ENCODE measurements around the gene PRRT1.
A peak's percentile ranks its signal among the peaks of the same experiment; 100 is the strongest.

PRRT1 gene

DNA sequence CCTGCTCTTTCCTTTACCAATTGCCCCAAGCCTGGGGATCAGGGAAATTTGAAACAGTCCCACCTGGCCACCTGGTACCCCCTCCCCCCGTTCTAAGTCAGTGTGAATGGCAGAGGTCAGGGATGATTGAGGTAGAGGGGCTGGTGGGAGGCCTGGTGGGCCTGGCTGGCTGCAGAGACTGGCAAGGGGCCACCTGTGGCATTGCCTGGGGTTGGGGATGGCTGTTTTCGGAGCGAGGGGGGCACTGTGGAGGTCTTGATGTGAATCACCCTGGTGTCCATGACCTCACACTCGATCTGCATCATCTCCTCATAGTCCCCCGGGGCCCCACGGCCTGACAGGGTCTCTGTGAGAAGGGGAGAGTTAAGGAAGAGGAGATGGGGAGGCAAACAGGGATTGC lies 36.1 kb downstream of the PRRT1 start:
- no peak for DNase-seq

DNA sequence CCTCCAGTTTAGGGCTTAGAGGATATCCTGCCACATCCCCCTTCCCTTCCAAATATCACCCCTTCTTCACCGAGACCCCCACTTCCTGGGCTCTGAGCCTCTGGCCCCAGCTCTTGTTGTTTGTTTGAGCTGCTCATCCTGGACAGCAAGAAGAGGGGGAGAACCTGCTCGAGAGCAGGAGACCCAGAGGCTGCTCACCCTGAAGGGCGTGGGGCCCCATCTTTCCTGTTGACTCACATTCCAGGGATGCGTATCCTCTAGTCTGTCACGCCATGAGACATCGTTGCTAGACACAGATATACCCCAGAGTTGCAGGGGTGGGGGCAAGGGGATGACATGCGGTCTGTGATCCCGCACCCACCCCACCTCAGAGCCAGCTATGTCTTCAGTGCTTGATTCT lies 36.9 kb downstream of the PRRT1 start:
- DNase-seq, result no peak

DNA sequence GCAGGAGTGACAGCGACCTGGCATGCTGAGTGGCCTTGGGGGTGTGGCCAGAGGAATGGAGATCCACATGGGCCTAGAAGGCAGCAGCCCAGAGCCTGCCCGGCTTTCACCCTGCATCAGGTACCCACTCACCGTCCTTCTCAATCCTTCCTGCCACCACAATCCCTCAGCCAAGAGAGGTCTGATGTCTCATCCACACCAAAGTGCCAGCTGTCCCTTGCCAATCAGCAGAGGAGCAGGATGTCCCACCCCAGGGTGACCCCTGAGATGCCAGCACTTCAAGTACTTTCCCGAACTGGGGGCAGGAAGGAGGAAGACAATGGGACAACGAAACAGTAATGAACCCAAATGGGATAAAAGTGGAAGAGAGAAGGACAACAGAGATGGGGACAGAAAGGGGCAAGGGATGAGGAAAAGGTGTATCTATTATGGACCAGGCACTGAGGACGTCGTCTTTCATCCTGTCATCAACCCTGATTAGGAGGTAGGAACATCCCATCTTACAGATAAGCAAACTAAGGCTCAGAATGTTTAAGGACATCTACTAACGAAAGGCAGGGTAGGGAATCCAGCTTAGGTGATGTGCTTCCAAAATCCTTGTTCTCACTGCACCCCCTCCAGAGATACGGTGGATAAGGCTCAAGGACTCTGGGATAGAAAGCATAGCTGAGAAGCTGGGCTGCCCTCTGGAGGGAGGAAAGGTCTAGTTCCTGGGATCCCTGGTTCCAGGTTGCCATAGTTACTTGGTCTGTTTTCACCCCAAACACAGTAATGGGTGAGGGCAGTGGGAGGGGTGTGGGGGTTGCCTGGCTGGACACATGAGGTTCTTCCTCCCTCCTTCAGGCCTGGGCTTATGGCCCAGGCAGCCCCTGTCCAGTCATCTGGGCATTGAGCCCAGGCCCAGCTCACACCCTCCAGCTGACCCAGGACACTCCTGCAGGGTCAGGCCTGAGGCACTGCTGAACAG lies 38.1 kb downstream of the PRRT1 start:
- DNase-seq, result peak; percentile 18

DNA sequence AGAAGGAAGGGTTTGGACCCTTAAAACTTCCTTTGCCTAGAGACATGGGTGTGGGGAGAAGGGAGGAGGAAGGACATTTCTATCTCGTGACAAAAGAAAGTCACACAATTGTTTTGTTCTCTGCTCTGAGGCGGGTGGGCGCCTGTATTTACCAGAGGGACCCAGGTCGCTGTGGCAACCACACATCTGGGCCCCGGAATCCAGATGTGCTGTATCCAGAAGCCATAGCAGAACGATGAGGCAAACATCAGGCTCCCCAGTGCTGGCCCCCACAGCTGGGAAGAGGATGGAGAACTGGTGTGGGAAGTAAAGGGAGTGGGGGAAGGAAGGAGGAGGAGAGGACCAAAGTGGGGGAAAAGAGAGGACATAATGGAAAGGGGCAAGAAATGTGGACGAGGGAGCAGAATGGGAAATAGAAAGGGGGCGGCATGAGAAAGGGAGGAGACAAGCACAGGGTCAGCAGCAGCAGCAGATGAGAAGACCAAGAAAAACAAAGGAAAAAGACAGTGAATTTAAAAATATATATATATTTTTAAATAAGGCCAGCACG lies 39.2 kb downstream of the PRRT1 start:
- DNase-seq, result no peak

DNA sequence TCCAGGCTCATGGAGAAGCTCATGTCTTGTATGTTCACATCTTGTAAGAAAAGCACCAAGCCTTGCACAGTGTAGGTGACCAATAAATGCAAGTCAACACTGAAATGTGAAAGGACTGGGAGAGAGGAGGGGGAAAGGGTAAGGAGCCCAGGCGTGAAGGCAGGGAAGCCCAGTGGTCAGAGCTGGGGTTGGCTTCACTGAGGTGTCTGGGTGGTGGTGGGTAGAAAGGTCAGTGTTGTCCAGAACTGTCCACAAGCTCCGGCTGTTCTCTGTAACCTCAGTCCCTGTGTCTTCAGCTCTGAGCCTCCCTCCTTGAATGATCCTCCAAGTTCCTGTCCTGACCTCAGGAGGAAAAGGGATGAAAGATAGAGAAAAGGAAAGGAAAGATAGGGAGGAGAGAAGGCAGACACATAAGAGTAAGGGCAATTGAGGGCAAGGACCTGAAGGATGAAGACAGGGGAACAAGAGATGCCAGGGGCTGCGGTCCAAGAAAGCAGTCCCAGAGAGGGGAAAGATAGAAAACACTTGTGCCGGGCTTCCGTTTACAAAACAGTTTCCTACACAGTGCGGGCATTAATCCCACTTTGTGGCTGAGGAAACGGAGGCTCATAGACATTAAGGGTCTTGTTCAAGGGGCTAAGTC lies 40.2 kb downstream of the PRRT1 start:
- DNase-seq, result no peak

DNA sequence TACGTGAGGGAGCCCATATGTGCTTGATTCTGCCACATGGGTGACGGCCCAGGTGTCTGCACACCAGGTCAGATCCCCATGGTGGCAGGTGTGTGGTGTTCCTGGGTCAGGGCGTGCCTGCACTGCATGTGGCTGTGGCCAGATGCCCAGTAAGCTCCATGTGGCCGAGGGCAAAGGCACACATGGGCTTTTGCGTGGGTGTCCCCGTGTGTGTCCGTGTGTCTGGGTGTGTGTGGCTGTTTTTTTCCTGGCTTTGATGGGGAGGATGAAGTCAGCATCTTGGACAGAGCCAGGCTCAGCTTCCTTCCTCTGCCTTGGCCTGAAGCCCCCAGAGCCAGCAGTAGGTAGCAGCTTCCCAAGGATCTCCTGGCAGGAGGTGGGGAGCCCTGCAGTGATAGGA lies 41.1 kb downstream of the PRRT1 start:
- no peak for DNase-seq

DNA sequence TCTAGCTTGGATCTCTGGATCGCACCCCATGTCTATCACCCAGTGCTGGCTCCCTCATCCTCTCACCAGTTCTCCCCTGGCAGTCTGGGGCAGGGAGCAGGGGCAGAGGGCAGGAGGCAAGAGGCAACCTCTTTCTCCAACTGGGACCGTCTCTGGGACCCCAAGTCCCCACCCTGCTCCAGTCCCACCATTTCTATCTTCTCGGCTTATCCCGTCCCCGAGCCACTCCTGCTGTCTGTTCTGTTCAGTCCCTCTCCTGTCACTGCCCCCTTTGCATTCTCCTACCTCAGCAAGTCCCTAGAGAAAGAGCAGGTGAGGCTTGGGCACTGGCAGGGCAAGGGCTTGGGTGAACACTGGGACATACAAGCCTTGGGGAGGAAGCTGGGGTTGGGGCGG lies 42.0 kb downstream of the PRRT1 start:
- DNase-seq, result no peak

DNA sequence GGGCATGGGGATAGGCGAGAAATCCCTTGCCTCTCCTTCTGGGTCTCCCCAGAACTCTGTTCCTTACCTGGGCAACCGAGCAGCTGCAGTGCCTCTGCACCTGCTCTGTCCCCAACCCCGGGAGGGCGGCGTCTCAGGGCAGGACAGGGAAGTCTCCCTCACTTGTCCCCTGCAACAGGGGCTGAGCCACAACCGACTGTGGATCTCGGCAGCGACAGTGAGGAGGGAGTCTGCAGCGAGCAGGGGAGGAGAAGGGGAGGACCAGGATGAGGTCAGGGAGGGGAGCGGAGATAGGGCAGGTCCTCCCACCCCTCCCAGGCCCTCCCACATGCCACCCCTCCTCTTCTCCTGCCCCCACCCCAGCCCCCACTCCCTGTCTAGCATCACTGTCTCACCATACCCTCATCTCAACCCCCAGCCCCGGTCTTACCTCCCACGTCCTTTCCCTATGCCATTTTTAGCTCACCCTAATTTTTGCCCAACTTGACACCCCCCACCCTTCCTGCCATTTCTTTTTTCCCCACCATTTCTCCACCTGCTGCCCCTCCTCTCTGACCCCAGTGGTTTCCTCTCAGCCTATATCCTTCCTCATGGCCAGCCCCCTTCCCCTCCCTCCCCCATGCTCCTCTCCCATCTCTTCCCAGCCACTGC lies 42.5 kb downstream of the PRRT1 start, which contains the start of gene TNXB:
TSS of gene TNXB (minus strand) at position 225 of the 651 bp plus-strand sequence. CDS start 11,140 bp downstream, outside the sequence.
- no peak for DNase-seq

DNA sequence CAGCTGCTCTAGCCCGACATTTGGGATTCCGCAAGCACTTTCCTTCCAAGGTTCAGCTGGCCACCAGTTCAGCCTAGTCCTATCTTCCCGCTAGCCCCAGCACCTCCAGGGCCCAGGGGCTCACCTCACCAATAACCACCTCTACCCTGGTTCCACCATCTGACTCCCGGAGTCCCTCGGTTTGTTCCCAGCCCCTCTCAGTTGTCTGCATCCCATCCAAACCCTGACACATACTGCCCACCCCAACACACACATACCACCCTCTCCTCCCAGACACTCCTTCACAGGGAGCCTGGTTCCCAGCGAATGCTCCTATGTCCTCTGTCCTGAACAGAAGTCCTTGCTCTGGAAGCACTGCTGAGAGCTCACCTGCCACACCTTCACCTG lies 43.0 kb downstream of the PRRT1 start:
- DNase-seq, result no peak

DNA sequence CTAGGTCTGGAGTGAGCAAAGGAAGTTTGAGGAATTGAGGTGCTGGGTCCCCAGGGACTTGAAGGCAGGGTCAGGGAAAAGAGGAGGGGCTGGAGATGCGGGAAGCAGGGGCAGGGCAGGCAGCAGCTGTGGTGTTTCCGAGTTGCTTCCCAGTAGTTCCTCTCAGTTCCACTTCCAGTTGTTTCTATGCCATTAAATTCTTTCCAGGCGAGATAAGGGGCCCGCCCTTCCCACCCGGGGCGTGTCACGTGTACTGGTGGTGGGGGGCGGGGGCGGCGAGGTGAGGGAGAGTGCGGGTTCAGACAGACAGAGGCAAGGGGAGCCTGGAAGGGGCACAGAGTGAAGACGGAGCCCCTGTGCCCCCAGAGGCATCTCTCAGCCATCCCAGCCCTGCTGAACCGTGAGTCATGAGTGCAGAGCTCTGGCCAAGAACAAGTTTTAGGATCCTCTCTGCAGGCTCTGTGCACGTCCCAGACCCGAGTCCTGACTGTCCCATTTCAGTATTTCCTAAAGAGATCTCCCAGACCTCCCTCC lies 43.6 kb downstream of the PRRT1 start:
- no peak for DNase-seq

DNA sequence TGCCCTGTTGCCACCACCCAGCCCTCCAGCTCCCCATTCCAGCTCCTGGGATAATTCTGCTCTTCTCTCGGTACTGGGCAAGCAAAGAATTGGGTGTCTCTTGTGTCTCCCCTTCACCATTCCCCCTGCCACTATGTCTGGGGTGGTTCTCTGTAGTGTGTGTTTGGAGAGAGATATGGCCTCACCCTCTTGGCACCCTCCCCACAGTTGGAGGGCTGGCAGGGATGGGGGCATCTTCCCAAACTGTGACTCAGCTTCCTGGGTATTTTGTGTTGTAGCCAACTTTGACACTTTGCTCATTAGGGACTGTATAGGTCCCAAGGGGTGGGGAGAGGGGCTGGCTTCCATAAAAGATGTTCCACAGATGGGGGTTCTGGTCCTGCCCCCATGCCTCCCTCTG lies 44.3 kb downstream of the PRRT1 start:
- no peak for DNase-seq

DNA sequence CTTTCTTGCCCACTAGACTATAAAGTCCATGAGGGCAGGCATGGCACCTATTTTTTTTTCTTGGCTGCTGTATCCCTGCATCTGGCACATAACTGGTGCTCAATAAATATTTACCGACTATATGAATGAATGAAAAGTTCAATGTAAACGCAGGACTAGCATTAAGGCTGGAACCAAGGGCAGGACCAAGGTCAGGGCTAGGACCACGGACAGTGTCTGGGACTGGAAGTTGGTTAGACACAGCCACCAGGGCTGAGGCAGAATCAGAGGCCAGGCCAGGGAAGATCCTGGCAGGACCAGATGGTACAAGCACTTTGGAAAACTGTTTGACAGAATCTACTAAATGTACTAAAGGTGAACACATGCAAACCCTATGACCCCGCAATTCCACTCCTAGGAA lies 46.3 kb downstream of the PRRT1 start:
- DNase-seq, result peak; percentile 29

DNA sequence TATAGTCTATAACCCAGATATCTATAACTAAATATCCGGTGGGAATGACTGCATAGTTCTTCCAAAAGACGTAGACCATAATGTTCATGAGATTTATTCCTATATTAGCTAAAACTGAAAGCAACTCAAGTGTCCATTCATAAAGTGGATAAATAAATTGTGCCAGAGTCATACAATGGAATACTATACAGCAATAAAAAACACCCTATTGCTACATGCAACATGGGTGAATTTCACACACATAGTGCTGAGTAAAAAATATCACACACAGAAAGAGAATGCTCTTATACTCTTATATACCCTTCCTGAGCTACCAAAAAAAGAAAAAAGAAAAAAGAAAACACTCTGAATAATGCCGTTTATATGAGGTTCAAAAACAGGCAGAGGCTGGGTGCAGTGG lies 49.5 kb downstream of the PRRT1 start:
- DNase-seq, result no peak

DNA sequence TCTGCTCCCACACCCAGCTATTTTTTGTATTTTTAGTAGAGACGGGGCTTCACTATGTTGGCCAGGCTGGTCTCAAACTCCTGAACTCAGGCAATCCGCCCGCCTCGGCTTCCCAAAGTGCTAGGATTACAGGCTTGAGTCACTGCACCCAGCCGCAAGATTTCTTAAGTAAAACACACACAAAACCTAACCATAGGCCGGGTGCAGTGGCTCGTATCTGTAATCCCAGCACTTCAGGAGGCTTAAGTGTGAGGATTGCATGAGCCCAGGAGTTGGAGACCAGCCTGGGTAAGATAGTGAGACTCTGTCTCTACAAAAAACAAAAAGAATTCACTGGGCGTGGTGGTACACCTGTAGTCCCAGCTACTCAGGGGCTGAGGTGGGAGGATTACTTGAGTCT lies 51.5 kb downstream of the PRRT1 start:
- DNase-seq, result peak; percentile 87
